ENCODE data around the gene ADGRD1.

- TF ChIP-seq CTCF (IDR thresholded peaks at IDR 0.05) (no peak), EP300 (IDR thresholded peaks at IDR 0.05; ENCODE audit: low read depth) (no peak)
Measured at GRCh38 chr12:131011165-131012079, 57.7 kb downstream of the ADGRD1 start.
